Activated CD8-positive, alpha-beta T cell treated with anti-CD3 and anti-CD28 coated beads for 36 hours (primary cell): Measurements from ENCODE around the gene THSD7B. TPM values are rescaled to one million over a fixed set of nuclear protein-coding genes. Genes with fewer than 3 reads are reported as not detected.
"Not testable (repeated sequence)": the region's sequence is repeated elsewhere in the genome, so short reads cannot be mapped to it uniquely, and the experiment has no call there.

Experiments
- ATAC-seq: fragments of 200-7000 bp; cut with Tn5 transposase; one replicate; pipeline ENCODE4 v1.10.0; 2021; ENCODE audit warnings: mild to moderate bottlenecking, moderate library complexity
- CTCF ChIA-PET: fragments of 350-600 bp; sonication (Branson Sonifier 250); formaldehyde crosslinking; loops from one replicate; lab custom pipeline; 2021; ENCODE audit warnings: antibody characterized with exemption; lab: Charles Lee
- POLR2A ChIA-PET: fragments of 350-600 bp; sonication (Branson Sonifier 250); formaldehyde crosslinking; loops from one replicate; lab custom pipeline; 2021; ENCODE audit warnings: antibody characterized with exemption; lab: Charles Lee
- DNase-seq: peaks from one replicate; pipeline ENCODE4 v3.0.0-alpha.2; 2020
- H3K27ac Mint-ChIP-seq: one replicate; pipeline ENCODE4 v1.8.0; 2021; ENCODE audit warnings: mild to moderate bottlenecking, mixed read lengths
- H3K27me3 Mint-ChIP-seq: one replicate; pipeline ENCODE4 v1.8.0; 2021; ENCODE audit warnings: mixed read lengths
- H3K36me3 Mint-ChIP-seq: one replicate; pipeline ENCODE4 v1.8.0; 2021; ENCODE audit warnings: low read depth, mixed read lengths
- H3K4me1 Mint-ChIP-seq: one replicate; pipeline ENCODE4 v1.8.0; 2021; ENCODE audit warnings: low read depth, mixed read lengths
- H3K4me3 Mint-ChIP-seq: one replicate; pipeline ENCODE4 v1.8.0; 2021; ENCODE audit warnings: mild to moderate bottlenecking, moderate library complexity, mixed read lengths
- H3K9me3 Mint-ChIP-seq: one replicate; pipeline ENCODE4 v1.8.0; 2021; ENCODE audit warnings: mixed read lengths
- CTCF ChIP-seq: fragments of 200-600 bp; IDR thresholded peaks from one replicate; pipeline ENCODE4 v1.8.0; 2022; ENCODE audit warnings: antibody characterized with exemption, mild to moderate bottlenecking
- intact Hi-C: fragments of 100-400 bp; cut with micrococcal nuclease; formaldehyde crosslinking; loops from one replicate; pipeline ENCODE4 v1.10.0; 2022
- total RNA-seq, 2 experiments: library from RNA; stranded (reverse); gene quantifications; one replicate each; pipeline ENCODE4 v1.2.3, GENCODE V29; 2021

The THSD7B gene
- total RNA-seq, 2 experiments from 2014 or later: not detected

- ChIA-PET CTCF (no interaction called here), POLR2A (no interaction called here)
- Mint-ChIP-seq H3K36me3 (no peaks in the 10 kb centered on the region), H3K27ac (no peak overlapping the region), H3K4me3 (no peak overlapping the region), H3K4me1 (no peaks in the 10 kb centered on the region), H3K27me3 (no peaks in the 10 kb centered on the region), H3K9me3 (peaks cover 3% of the 10 kb centered on the region)
- DNase-seq: no peak
- no peak for TF ChIP-seq CTCF
- ATAC-seq: no peak
- intact Hi-C loops: no loop called here
Measured at GRCh38 chr2:137316075-137316474, 550.7 kb downstream of the THSD7B start.

- no peak overlapping the region for H3K4me3 Mint-ChIP-seq
- CTCF ChIA-PET: no interaction called here
Measured at GRCh38 chr2:137321566-137321965, 556.2 kb downstream of the THSD7B start.

GRCh38 chr2:137331562-137331961 is 566.2 kb downstream of the THSD7B start:
- H3K27ac Mint-ChIP-seq, DNase-seq, CTCF ChIA-PET, POLR2A ChIA-PET, H3K9me3 Mint-ChIP-seq, H3K27me3 Mint-ChIP-seq, H3K4me1 Mint-ChIP-seq, ATAC-seq, intact Hi-C loops, H3K4me3 Mint-ChIP-seq, H3K36me3 Mint-ChIP-seq: not testable (repeated sequence)

More at GRCh38 chr2:137321566-137321965, 556.2 kb downstream of the THSD7B start:
- no peaks in the 10 kb centered on the region for H3K36me3 Mint-ChIP-seq
- ATAC-seq: no peak
- no peak overlapping the region for H3K27ac Mint-ChIP-seq
- no peak for DNase-seq
- intact Hi-C loops: no loop called here
- no peaks in the 10 kb centered on the region for H3K27me3 Mint-ChIP-seq
- TF ChIP-seq CTCF: no peak
- no peaks in the 10 kb centered on the region for H3K9me3 Mint-ChIP-seq
- no peaks in the 10 kb centered on the region for H3K4me1 Mint-ChIP-seq
- POLR2A ChIA-PET: no interaction called here

- DNase-seq (no peak), ATAC-seq (no peak)
- ChIA-PET CTCF (no interaction called here), POLR2A (no interaction called here)
- H3K27ac Mint-ChIP-seq: no peak overlapping the region
- TF ChIP-seq CTCF: no peak
- peaks cover 1% of the 10 kb centered on the region for H3K9me3 Mint-ChIP-seq
- no peak overlapping the region for H3K4me3 Mint-ChIP-seq
- no peaks in the 10 kb centered on the region for H3K36me3 Mint-ChIP-seq
- intact Hi-C loops: no loop called here
- H3K4me1 Mint-ChIP-seq: no peaks in the 10 kb centered on the region
- no peaks in the 10 kb centered on the region for H3K27me3 Mint-ChIP-seq
Measured at GRCh38 chr2:137333386-137334165, 568.2 kb downstream of the THSD7B start.

- ChIA-PET POLR2A (no interaction called here), CTCF (no interaction called here)
- Mint-ChIP-seq H3K4me3 (no peak overlapping the region), H3K27me3 (no peaks in the 10 kb centered on the region), H3K27ac (no peak overlapping the region), H3K36me3 (no peaks in the 10 kb centered on the region), H3K4me1 (no peaks in the 10 kb centered on the region), H3K9me3 (no peaks in the 10 kb centered on the region)
- DNase-seq (no peak), ATAC-seq (no peak)
- TF ChIP-seq CTCF: no peak
- intact Hi-C loops: no loop called here
Measured at GRCh38 chr2:137336067-137336466, 570.7 kb downstream of the THSD7B start.
